Endodermal cell (in vitro differentiated cells): ENCODE results near the gene PZP. TPM values are rescaled to one million over a fixed set of nuclear protein-coding genes. Genes with fewer than 3 reads are reported as not detected.

ENCODE experiments used
- DNase-seq: peaks from one replicate; pipeline ENCODE4 v3.0.0-alpha.2; 2017
- H3K27ac ChIP-seq: 2 replicates; pipeline ENCODE4 v1.5.1; 2013; ENCODE audit warnings: mild to moderate bottlenecking, low read depth, low read length, moderate library complexity
- H3K27me3 ChIP-seq: 2 replicates; pipeline ENCODE4 v1.6.1; 2013; ENCODE audit warnings: mild to moderate bottlenecking, low read length, moderate library complexity; ENCODE audit not compliant: insufficient read depth, control insufficient read depth, poor library complexity, severe bottlenecking
- H3K36me3 ChIP-seq: 2 replicates; pipeline ENCODE4 v1.7.0; 2013; ENCODE audit warnings: mild to moderate bottlenecking, low read length, moderate library complexity; ENCODE audit not compliant: control insufficient read depth, insufficient read depth
- H3K4me1 ChIP-seq: one replicate; pipeline ENCODE4 v1.7.0; 2013; ENCODE audit warnings: low read length; ENCODE audit not compliant: control insufficient read depth, insufficient read depth
- H3K4me3 ChIP-seq: 2 replicates; pipeline ENCODE4 v1.5.1; 2013; ENCODE audit warnings: mild to moderate bottlenecking, low read length, moderate library complexity
- H3K9ac ChIP-seq: 2 replicates; pipeline ENCODE4 v1.6.1; 2013; ENCODE audit warnings: mild to moderate bottlenecking, low read length, moderate library complexity; ENCODE audit not compliant: poor library complexity, severe bottlenecking; ENCODE audit errors: extremely low read depth
- H3K9me3 ChIP-seq: 2 replicates; pipeline ENCODE4 v1.6.1; 2013; ENCODE audit warnings: mild to moderate bottlenecking, low read length, moderate library complexity; ENCODE audit not compliant: control insufficient read depth
- H3K27ac Mint-ChIP-seq: 2 replicates; pipeline ENCODE4 v1.8.0; 2020; ENCODE audit warnings: mixed read lengths
- H3K27me3 Mint-ChIP-seq: 2 replicates; pipeline ENCODE4 v1.8.0; 2021; ENCODE audit warnings: mild to moderate bottlenecking, mixed read lengths; ENCODE audit not compliant: insufficient read depth
- H3K36me3 Mint-ChIP-seq: 2 replicates; pipeline ENCODE4 v1.8.0; 2020; ENCODE audit warnings: low read depth, mixed read lengths
- H3K4me1 Mint-ChIP-seq: 2 replicates; pipeline ENCODE4 v1.8.0; 2020; ENCODE audit warnings: mixed read lengths
- H3K4me3 Mint-ChIP-seq: 2 replicates; pipeline ENCODE4 v1.8.0; 2020; ENCODE audit warnings: mild to moderate bottlenecking, moderate library complexity, mixed read lengths
- H3K9me3 Mint-ChIP-seq: 2 replicates; pipeline ENCODE4 v1.8.0; 2020; ENCODE audit warnings: mild to moderate bottlenecking, mixed read lengths
- WGBS, 2 experiments: methylation state at CpG; one replicate each; pipeline versions ENCODE4 v1.1.5 to v1.1.7; 2013; ENCODE audit warnings: missing lambda C conversion rate in 2 of 2, mixed read lengths in 1 of 2; ENCODE audit not compliant: insufficient coverage in 1 of 2, insufficient read length in 1 of 2; 5-methylcytosine and 5-hydroxymethylcytosine counted together
- long read RNA-seq, 4 experiments: library from polyadenylated mRNA in 2 of 4; library from RNA in 1 of 4; library from capped mRNA in 1 of 4; stranded (forward) in 3 of 4; unstranded in 1 of 4; transcript quantifications; one replicate each; pipeline ENCODE4 v2.0.0, GENCODE V29; 2020 to 2021; ENCODE audit warnings: inconsistent platforms in 1 of 4
- polyA plus RNA-seq, 2 experiments: library from polyadenylated mRNA; stranded (reverse); fragments of 50-300 nt; gene quantifications; one replicate each; pipeline ENCODE4 v1.2.3, GENCODE V29; 2013
- total RNA-seq, 2 donors: library from RNA; stranded (reverse); fragmentation: NEBNext Ultra II Directional in 1 of 2; extraction: Animal tissue kit (Norgen Biotek cat#: 25700) in 1 of 2; gene quantifications; 2 replicates in 1 of 2; 3 replicates in 1 of 2; pipeline ENCODE4 v1.2.1, GENCODE V29; 2021
- TF ChIP-seq, protein P1 (sequence below): fragments of 200-600 bp; sonication (generic); conservative IDR thresholded peaks from 2 replicates; pipeline ENCODE4 v1.5.0; 2021; ENCODE audit warnings: antibody characterized with exemption, mild to moderate bottlenecking

The PZP gene
- 1 to 10 TPM in 1 of 2 donors, not detected in 1; 1.3 TPM for total RNA-seq
- polyA plus RNA-seq (2013, experiment 1 of 2) = 0.14 TPM
- 0.33 TPM for polyA plus RNA-seq (2013, experiment 2 of 2)
- long read RNA-seq, experiment 1 = 0 reads
- long read RNA-seq, experiment 2, partial matches to known transcripts = 0 of 2 reads
- long read RNA-seq, experiment 2, other reads (novel, unspliced or antisense) = 2 of 2 reads
- long read RNA-seq, experiment 3 = 0 reads
- long read RNA-seq, experiment 4, partial matches to known transcripts = 0 of 1 reads
- long read RNA-seq, experiment 4, other reads (novel, unspliced or antisense) = 1 of 1 reads

GRCh38 chr12:9208229-9208628, at the start of gene PZP:
Gene PZP, minus strand, starts transcription at chr12:9208395. Its CDS starts 54 bp downstream, at chr12:9208341.
- Mint-ChIP-seq H3K27me3 (peaks cover 2% of the 10 kb centered on the region), H3K9me3 (no peaks in the 10 kb centered on the region), H3K27ac (no peak within 1 kb of the TSS), H3K4me1 (no peaks in the 10 kb centered on the region), H3K4me3 (no peak within 1 kb of the TSS), H3K36me3 (no peaks in the 10 kb centered on the region)
- no peaks in the 10 kb centered on the region for H3K36me3 ChIP-seq
- no peaks in the 10 kb centered on the region for H3K9me3 ChIP-seq
- H3K27ac ChIP-seq = no peak within 1 kb of the TSS
- no peak for DNase-seq
- no peaks in the 10 kb centered on the region for H3K27me3 ChIP-seq
- H3K9ac ChIP-seq = no peak within 1 kb of the TSS
- H3K4me3 ChIP-seq = no peak within 1 kb of the TSS
- no peaks in the 10 kb centered on the region for H3K4me1 ChIP-seq
- TF ChIP-seq, protein P1, sequence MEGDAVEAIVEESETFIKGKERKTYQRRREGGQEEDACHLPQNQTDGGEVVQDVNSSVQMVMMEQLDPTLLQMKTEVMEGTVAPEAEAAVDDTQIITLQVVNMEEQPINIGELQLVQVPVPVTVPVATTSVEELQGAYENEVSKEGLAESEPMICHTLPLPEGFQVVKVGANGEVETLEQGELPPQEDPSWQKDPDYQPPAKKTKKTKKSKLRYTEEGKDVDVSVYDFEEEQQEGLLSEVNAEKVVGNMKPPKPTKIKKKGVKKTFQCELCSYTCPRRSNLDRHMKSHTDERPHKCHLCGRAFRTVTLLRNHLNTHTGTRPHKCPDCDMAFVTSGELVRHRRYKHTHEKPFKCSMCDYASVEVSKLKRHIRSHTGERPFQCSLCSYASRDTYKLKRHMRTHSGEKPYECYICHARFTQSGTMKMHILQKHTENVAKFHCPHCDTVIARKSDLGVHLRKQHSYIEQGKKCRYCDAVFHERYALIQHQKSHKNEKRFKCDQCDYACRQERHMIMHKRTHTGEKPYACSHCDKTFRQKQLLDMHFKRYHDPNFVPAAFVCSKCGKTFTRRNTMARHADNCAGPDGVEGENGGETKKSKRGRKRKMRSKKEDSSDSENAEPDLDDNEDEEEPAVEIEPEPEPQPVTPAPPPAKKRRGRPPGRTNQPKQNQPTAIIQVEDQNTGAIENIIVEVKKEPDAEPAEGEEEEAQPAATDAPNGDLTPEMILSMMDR = no peak
- WGBS, 2 experiments = 92 to 95% methylated on average over 2 to 3 of the region's 3 CpGs

DNA sequence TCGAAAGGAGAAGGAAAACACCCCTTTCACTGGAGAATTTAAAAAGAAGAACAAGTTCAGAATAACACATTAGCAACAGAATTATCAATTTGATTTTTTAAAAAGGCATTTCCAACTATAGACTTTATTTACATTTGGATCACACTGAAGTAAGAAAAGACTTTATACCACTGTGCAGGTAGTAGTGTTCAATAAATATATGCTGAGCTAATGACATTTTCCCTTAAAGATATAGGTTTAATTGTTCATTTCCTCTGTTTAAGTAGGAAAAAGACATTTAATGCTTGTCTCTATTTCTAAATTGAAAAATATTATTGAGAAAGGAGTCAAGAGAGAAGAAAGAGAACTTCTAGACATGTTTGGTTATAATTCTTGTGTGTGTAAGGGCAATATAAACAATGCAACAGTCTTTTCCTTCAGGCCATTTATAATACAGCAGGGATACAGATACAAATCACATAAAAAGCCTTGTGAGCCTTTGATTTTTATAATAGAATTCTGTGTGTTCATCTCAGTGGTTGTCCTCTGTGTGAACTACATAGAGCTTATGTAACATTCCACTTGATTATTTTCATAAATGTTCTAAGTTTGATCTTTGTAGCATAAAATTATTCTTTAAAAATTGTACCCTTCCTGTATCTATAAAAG, 48.7 kb upstream of the PZP start:
- 78% methylated on average over 1 of the region's 1 CpG; no CpG with 5 or more reads in 1 of the 2 experiments for WGBS, 2 experiments
- DNase-seq = no peak
- TF ChIP-seq, protein P1 = no peak

GRCh38 chr12:9256341-9256740, 48.1 kb upstream of the PZP start:
- Histone ChIP-seq H3K9me3 (no peaks in the 10 kb centered on the region), H3K27ac (no peak overlapping the region), H3K4me3 (no peak overlapping the region), H3K9ac (no peak overlapping the region), H3K4me1 (no peaks in the 10 kb centered on the region), H3K36me3 (no peaks in the 10 kb centered on the region), H3K27me3 (peaks cover 17% of the 10 kb centered on the region)
- TF ChIP-seq, protein P1 = no peak
- no peak for DNase-seq
- H3K4me1 Mint-ChIP-seq = peaks cover 24% of the 10 kb centered on the region
- H3K4me3 Mint-ChIP-seq = no peak overlapping the region
- H3K9me3 Mint-ChIP-seq = peaks cover 11% of the 10 kb centered on the region
- H3K27me3 Mint-ChIP-seq = peaks cover 17% of the 10 kb centered on the region
- H3K36me3 Mint-ChIP-seq = no peaks in the 10 kb centered on the region
- H3K27ac Mint-ChIP-seq = no peak overlapping the region

More for the DNA sequence above, 48.7 kb upstream of the PZP start:
- Mint-ChIP-seq H3K27ac (no peak overlapping the region), H3K9me3 (peaks cover 11% of the 10 kb centered on the region), H3K4me3 (no peak overlapping the region), H3K36me3 (no peaks in the 10 kb centered on the region), H3K27me3 (peaks cover 12% of the 10 kb centered on the region), H3K4me1 (peaks cover 21% of the 10 kb centered on the region)
- no peaks in the 10 kb centered on the region for H3K9me3 ChIP-seq
- H3K27me3 ChIP-seq = peaks cover 17% of the 10 kb centered on the region
- no peaks in the 10 kb centered on the region for H3K36me3 ChIP-seq
- H3K4me3 ChIP-seq = no peak overlapping the region
- H3K4me1 ChIP-seq = no peaks in the 10 kb centered on the region
- no peak overlapping the region for H3K27ac ChIP-seq
- H3K9ac ChIP-seq = no peak overlapping the region
